Duodenal mucosa (tissue), 2 donors: ENCODE data around the gene TPTE.
"Not testable (repeated sequence)": the region's sequence is repeated elsewhere in the genome, so short reads cannot be mapped to it uniquely, and the experiment has no call there.

Experiments
- H3K27ac ChIP-seq: one replicate; pipeline ENCODE4 v1.7.0; 2013; ENCODE audit warnings: low read depth, low read length
- H3K27me3 ChIP-seq, 2 donors: one replicate each; pipeline ENCODE4 v1.7.0; 2013; ENCODE audit warnings: low read length in 2 of 2, control low read depth in 1 of 2; ENCODE audit not compliant: insufficient read depth in 2 of 2, control insufficient read depth in 1 of 2
- H3K36me3 ChIP-seq, 2 donors: one replicate each; pipeline ENCODE4 v1.7.0; 2013; ENCODE audit warnings: low read length in 2 of 2, control low read depth in 1 of 2; ENCODE audit not compliant: insufficient read depth in 2 of 2, control insufficient read depth in 1 of 2
- H3K4me1 ChIP-seq, 2 donors: one replicate each; pipeline ENCODE4 v1.7.0; 2013; ENCODE audit warnings: low read length in 2 of 2, control low read depth in 1 of 2; ENCODE audit not compliant: insufficient read depth in 2 of 2, control insufficient read depth in 1 of 2
- H3K4me3 ChIP-seq, 2 donors: one replicate each; pipeline ENCODE4 v1.7.0; 2013; ENCODE audit warnings: low read length in 2 of 2, low read depth in 1 of 2
- H3K9ac ChIP-seq, 2 donors: one replicate each; pipeline ENCODE4 v1.7.0; 2013; ENCODE audit warnings: low read length in 2 of 2, low read depth in 1 of 2
- H3K9me3 ChIP-seq, 2 donors: one replicate each; pipeline ENCODE4 v1.7.0; 2013; ENCODE audit warnings: low read length in 2 of 2, control low read depth in 1 of 2; ENCODE audit not compliant: control insufficient read depth in 1 of 2

Gene TPTE

DNA sequence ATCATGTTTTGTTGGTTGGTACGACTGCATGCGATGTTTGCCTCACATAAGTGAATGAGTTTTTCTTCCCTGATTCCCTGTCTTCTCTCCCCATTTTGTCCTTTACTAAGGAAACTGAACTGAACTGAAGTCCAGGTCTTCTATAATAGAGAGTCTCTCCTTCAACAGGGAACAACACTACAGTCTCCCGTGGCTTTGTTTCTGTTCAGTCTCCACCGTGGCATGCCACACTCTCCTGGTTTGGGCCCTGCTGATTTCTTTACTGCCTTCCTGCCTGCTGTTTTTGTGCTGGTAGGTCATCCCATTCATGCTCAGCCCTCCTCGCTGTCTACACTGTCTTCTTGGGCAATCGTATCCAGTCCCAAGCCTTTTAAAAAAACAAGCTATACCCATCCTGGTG is 92.9 kb downstream of the TPTE start:
- not testable (repeated sequence) for H3K4me1 ChIP-seq, H3K27ac ChIP-seq, H3K4me3 ChIP-seq, H3K9ac ChIP-seq, H3K36me3 ChIP-seq, H3K27me3 ChIP-seq
- H3K9me3 ChIP-seq, result peaks cover 18 to 23% of the 10 kb centered on the region in 2 donors

- H3K9me3 ChIP-seq, result peaks cover 15 to 17% of the 10 kb centered on the region in 2 donors
Observed at GRCh38 chr21:10616061-10616460, 94.7 kb downstream of the TPTE start.

DNA sequence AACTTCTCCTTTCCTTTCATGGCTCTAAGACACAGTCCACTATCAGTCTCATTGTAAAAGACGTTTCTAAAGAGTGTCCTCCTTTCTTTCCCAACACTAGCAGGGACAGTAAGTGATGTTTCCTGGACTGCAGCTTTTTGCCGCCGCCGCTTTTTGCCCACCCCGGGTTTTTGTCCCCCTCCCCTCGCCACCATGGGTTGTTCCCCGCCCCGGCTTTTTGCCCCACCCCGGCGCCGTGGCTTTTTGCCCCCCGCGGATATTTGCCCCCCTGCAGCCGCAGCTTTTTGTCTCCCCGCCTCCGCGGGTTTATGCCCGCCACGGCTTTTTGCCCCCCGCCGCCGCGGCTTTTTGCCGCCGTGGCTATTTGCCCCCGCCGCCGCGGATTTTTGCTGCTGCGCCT is 95.2 kb downstream of the TPTE start:
- Histone ChIP-seq H3K4me1 (no peaks in the 10 kb centered on the region), H3K4me3 (no peak overlapping the region), H3K27me3 (no peaks in the 10 kb centered on the region), H3K27ac (no peak overlapping the region), H3K9me3 (peaks cover 15 to 17% of the 10 kb centered on the region in 2 donors), H3K36me3 (no peaks in the 10 kb centered on the region), H3K9ac (no peak overlapping the region)

More at GRCh38 chr21:10616061-10616460, 94.7 kb downstream of the TPTE start:
- not testable (repeated sequence) for H3K4me1 ChIP-seq, H3K9ac ChIP-seq, H3K27ac ChIP-seq, H3K4me3 ChIP-seq, H3K36me3 ChIP-seq, H3K27me3 ChIP-seq

DNA sequence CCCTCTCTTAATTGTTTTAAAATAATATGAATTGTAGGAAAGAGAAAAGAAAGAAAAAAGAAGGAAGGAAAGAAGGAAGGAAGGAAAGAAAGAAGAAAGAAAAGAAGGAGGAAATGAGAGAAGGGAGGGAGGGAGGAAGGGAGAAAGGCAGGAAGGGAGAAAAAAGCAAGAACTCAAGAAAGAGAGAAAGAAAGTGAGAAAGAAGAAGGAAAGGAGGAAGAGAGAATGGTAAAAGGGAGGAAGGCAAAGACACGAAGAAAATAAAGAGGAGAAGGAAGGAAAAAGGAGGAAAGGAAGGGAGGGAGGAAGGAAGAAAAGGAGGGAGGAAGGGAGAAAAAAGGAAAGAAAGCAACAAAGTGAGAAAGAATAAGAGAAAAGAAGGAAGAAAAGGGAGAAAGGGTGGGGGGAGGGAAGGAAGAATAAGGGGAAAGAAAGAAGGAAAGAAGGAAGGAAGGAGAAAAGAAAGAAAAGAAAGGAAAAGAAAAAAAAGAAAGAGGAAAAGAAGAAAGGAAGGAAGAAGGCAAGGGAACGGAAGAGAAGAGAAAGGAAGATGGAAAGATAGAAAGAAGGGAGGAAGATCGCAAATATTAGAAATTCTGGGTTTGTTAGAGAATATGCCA is 95.9 kb downstream of the TPTE start:
- H3K36me3 ChIP-seq, H3K27ac ChIP-seq, H3K4me3 ChIP-seq, H3K9ac ChIP-seq, H3K4me1 ChIP-seq, H3K27me3 ChIP-seq: not testable (repeated sequence)
- peaks cover 14 to 21% of the 10 kb centered on the region in 2 donors for H3K9me3 ChIP-seq

- no peaks in the 10 kb centered on the region for H3K4me1 ChIP-seq
- no peaks in the 10 kb centered on the region for H3K36me3 ChIP-seq
- H3K9me3 ChIP-seq, result peaks cover 12% of the 10 kb centered on the region in 2 donors
- H3K27ac ChIP-seq, result no peak overlapping the region
- no peaks in the 10 kb centered on the region for H3K27me3 ChIP-seq
- no peak overlapping the region for H3K4me3 ChIP-seq
- no peak overlapping the region for H3K9ac ChIP-seq
Observed at GRCh38 chr21:10627316-10627863, 106.0 kb downstream of the TPTE start.

DNA sequence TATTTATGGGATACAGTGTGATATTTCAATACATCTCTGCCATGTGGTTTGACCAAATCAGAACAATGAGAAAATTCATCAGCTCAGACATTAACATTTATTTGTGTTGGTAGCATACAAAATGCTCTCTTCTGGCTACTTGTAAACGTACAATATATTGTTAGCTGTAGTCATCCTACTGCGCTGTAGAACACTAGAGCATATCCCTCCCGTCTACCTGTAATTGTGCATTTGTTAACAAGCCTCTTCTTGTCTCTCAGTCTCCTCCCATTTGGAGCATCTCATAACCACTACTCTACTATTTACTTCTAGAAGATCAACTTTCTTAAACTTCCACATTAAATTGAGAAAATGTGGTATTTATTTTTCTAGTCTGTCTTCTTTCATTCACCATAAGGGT is 107.9 kb downstream of the TPTE start:
- not testable (repeated sequence) for H3K27me3 ChIP-seq, H3K9ac ChIP-seq, H3K4me3 ChIP-seq, H3K27ac ChIP-seq, H3K36me3 ChIP-seq, H3K4me1 ChIP-seq
- peaks cover 8 to 12% of the 10 kb centered on the region in 2 donors for H3K9me3 ChIP-seq

DNA sequence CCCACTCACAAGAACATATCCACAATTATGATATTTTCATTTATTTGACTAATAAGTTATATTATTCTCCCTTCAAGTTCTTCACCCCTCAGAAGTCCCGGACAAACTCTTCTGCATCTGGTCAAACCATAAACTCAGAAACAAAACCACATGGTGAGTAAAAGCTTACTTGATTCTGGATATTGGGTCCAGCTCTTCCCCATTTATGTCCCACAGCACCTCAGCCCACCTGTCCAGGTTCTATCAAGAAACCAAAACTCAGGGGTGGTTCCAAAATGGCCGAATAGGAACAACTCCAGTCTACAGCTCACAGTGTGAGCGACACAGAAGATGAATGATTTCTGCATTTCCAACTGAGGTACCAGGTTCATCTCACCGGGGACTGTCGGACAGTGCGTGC is 109.4 kb downstream of the TPTE start:
- H3K4me1 ChIP-seq, H3K27ac ChIP-seq, H3K4me3 ChIP-seq, H3K9ac ChIP-seq, H3K36me3 ChIP-seq, H3K27me3 ChIP-seq: not testable (repeated sequence)
- peaks cover 8 to 12% of the 10 kb centered on the region in 2 donors for H3K9me3 ChIP-seq

GRCh38 chr21:10631316-10631715 is 109.9 kb downstream of the TPTE start:
- H3K27ac ChIP-seq, H3K36me3 ChIP-seq, H3K9ac ChIP-seq, H3K27me3 ChIP-seq, H3K4me1 ChIP-seq, H3K4me3 ChIP-seq: not testable (repeated sequence)
- peaks cover 8 to 12% of the 10 kb centered on the region in 2 donors for H3K9me3 ChIP-seq

DNA sequence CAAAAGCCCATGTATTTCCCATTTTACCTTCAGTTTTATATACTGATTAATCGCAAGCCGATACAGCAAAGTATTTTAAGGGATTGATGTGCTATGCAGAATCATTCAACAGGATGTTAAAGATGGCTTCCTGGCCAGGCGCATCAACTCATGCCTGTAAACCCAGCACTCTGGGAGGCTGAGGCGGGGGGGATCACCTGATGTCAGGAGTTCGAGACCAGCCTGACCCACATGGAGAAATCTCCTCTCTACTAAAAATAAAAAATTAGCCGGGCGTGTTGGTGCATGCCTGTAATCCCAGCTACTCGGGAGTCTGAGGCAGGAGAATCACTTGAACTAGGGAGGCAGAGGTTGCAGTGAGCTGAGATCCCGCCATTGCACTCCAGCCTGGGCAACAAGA is 116.8 kb downstream of the TPTE start:
- not testable (repeated sequence) for H3K4me1 ChIP-seq, H3K9ac ChIP-seq, H3K4me3 ChIP-seq, H3K36me3 ChIP-seq, H3K27ac ChIP-seq, H3K27me3 ChIP-seq
- peaks cover 27 to 32% of the 10 kb centered on the region in 2 donors for H3K9me3 ChIP-seq

DNA sequence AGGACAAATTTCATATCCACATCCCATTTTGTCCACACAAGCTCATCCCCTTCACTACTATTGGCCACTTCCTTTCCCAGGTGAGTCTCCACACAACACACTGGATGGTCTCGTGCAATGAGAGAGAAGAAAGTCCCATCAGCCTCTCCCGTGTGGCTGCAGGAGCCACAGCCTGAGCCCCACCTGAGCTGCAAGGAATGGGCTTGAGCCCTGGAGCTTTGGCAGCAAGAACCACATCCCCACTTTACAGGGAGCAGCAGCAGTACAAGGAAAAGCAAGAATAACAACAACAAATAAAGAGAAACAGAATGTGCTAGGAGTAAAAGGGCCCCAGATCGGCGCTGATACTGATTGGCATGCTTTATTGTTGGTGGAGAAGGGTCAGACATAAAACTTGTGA is 117.7 kb downstream of the TPTE start:
- Histone ChIP-seq H3K27ac (no peak overlapping the region), H3K27me3 (no peaks in the 10 kb centered on the region), H3K9ac (no peak overlapping the region), H3K4me3 (no peak overlapping the region), H3K4me1 (no peaks in the 10 kb centered on the region), H3K36me3 (no peaks in the 10 kb centered on the region), H3K9me3 (peaks cover 34 to 35% of the 10 kb centered on the region in 2 donors)
